Medulla oblongata (tissue), 1 donor: ENCODE data around the gene SDK2.
"Not testable (repeated sequence)": the region's sequence is repeated elsewhere in the genome, so short reads cannot be mapped to it uniquely, and the experiment has no call there.

Experiments
- DNase-seq: peaks from one replicate; pipeline ENCODE4 v3.0.0-alpha.2; 2015; ENCODE audit errors: extremely low spot score

SDK2 gene

GRCh38 chr17:73342541-73343167 lies 301.6 kb downstream of the SDK2 start:
- no peak for DNase-seq

DNA sequence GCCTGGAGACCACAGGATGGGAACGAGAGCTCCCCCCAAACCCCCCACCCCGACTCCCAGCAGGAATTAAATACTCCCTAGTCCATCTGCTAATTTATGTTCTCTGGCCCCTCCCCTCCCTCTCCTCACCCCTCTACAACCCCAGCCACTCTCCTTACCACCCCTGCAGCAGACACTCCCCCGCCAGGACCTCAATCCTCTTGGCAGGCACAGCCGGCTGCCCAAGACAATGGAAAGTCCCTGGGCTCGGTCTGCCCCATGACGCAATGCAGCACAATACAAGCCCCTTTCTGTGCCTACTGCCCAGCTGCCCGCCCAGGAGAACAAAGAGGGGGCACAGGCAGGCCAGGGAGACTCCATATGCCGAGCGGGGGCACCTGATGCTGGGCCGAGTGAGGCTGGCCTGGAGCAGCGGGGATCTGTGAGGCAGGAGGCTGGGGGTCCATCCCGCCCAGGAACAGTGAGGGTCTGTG lies 302.2 kb downstream of the SDK2 start:
- peak; percentile 98 for DNase-seq

DNA sequence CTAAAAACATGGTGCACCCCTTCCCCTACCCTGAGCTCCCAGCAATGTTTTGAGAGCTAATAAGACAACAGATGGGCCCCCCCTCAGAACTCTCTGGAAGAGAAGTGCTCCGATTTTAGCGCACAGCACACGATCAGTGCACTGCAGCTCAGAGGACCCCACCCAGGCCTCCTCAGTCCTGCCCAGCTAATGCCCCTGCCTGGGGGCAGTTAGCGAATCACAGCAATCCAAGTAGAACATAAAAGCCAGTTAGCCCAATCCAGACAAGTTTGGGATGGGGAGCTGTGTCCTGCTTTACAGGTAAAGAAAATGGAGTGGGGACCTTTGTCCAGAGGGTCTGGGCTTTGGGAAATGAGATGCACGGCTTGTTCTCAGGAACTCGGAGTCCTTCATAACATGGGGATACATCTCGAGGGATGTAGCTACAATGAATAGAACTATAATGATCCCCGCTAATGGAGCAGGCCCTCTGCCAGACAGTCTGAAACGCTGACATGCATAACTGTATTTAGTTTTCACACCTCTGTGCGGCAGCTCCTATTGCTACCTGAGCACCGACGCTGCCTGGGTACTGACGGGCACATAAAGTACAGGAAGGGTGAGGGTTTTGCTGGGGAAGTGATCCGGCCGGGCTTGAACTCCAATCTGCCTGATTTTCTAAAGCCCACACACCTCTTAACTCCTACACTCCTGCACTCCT lies 302.7 kb downstream of the SDK2 start:
- no peak for DNase-seq

DNA sequence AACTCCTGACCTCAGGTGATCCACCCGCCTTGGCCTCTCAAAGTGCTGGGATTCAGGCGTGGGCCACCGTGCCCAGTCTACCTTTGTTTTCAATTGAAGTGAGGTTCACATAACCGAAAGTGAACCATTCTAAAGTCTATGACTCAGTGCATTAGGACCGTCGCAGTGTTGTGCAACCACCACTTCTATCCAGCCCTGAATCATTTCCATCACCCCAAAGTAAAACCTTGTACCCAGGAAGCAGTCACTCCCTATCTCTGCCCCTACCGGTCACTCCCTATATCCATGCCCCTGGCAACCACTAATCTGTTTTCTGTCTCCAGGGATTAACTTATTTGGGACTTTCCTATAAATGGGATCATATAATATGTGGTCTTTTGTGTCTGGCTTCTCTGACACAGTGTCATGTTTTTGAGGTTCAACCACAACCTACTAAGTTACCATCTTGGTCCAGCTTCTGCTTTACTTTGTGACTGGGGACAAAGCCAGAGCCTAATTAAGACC lies 304.1 kb downstream of the SDK2 start:
- DNase-seq, result no peak

DNA sequence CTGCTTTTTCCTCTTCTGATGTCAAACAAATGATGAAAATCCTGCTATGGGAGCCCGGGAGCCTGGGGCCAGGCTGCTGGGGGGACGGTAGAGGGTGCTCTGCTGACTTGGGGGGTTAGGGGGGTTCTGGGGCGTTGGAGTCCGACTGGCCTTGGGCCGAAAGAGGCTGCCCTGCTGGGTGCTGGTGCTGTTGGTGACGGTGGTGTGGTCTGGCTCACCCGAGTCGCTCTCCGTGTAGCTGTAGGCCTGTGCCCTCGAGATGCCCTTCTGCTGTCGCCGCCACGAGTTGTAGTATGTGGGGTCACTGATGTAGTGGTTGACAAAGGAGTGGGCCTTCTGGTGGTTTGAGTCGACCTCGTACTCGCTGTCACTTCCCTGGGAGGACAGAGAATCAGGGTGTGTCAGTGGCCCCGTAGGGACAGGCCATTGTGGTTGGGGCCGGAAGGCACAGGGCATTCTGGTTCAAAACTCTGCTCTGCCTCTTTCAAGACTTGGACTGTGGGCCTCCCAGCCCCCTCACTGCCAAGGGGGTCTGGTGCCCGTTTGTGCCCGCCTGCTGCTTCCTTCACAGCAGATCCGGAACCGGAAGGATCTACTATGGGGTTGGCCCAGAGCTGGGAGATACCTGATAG lies 305.6 kb downstream of the SDK2 start:
- DNase-seq, result no peak

DNA sequence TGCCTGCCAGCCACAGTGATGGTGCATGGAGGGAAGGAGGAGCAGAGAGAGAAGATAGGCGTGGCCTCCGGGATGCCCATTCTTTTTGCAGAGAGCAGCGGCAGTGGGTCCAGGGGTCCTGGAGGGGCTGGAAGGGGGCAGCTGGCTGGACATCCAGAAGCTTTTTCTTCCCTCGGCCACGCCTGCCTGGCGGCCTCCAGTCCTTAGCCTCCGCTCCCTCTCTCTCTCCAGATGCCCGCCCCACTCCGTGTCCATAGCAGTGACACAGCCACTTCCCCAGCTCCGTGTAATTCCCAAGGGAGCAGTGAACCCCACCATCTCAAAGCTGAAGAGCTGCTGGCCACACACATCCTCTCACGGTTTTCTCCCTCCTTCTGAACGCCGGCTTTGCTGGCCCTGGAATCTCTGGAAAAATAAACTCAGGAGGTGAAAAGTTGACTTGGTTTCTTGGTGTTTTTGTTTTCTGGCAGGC lies 306.2 kb downstream of the SDK2 start:
- DNase-seq, result no peak

GRCh38 chr17:73337330-73337710 lies 306.9 kb downstream of the SDK2 start:
- no peak for DNase-seq

- no peak for DNase-seq
Observed at GRCh38 chr17:73336408-73337329, 307.6 kb downstream of the SDK2 start.

GRCh38 chr17:73335591-73336407 lies 308.4 kb downstream of the SDK2 start:
- DNase-seq, result no peak

- no peak for DNase-seq
Observed at GRCh38 chr17:73334771-73335513, 309.3 kb downstream of the SDK2 start.

- DNase-seq, result not testable (repeated sequence)
Observed at GRCh38 chr17:73333445-73333844, 310.8 kb downstream of the SDK2 start.

DNA sequence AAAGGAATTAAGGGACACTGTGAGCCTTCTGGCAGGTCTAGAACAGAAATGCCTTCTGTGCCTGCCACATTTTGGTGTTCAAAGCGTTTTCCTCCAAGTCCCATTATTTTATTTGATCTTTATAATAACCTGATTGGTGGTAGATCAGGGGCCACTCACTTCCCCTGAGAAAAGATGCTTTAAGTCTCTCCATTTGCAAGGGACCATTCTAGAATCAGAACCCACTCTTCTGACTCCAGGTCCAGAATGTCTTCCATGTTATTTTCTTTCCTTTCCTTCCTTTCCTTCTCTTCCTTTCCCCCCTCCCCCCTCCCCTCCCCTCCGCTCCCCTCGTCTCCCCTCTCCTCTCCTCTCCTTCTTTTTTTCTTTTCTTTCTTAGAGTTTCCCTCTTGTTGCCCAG lies 313.2 kb downstream of the SDK2 start:
- no peak for DNase-seq

DNA sequence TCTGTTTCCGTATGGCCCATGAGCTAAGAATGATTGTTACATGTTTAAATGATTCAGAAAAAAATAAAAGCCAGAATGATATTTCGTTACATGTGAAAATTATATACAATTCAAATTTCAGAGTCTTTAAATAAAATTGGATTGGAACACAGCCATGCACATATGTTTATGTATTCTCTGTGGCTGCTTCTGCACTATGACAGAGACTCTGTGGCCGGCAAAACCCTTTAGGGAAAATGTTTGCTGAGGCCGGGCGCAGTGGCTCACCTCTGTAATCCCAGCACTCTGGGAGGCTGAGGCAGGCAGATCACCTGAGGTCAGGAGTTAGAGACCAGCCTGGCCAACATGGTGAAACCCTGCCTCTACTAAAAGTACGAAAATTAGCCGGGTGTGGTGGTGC lies 316.6 kb downstream of the SDK2 start:
- DNase-seq, result no peak

GRCh38 chr17:73325527-73325842 lies 318.8 kb downstream of the SDK2 start:
- peak; percentile 51 for DNase-seq

DNA sequence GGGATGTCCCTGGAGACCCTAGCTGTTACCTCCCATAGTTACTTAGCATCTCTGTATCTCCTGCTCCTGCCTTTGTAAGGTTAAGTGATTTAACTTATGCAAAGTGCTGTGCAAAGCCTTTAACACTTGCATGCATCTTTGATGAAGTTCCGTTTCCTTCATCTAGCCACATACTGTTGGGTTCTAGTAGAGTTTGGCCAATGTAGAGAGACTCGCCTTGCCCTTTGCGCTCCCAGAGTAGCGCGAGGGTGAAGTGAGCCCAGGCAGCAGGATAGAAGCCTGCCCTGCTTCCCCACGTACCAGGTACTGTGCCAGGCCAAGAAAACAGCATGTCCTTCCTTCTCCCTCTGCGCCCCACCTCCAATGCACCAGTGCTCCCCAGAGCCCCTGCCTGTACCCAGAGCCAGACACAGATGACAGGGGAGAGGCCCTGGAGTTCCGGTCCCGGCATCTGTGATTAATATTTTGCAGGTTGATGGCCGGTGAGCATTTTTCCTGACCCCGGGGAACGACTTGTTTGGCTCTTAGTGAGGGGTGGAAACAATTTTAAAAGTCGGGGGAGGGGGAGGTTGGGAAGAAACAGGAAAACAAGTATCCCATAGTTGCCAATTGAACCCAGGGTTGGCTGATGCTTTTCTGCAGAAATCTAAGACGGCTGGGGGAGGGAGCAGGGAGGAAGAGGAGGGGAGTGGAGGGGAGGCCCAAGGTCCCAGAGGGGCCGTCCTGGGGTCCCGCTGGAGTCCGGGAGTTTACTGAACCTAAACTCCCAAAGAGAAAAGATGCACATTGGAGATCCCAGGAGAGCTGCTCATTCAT lies 319.3 kb downstream of the SDK2 start:
- DNase-seq, result no peak

GRCh38 chr17:73324160-73324475 lies 320.1 kb downstream of the SDK2 start:
- DNase-seq, result no peak

DNA sequence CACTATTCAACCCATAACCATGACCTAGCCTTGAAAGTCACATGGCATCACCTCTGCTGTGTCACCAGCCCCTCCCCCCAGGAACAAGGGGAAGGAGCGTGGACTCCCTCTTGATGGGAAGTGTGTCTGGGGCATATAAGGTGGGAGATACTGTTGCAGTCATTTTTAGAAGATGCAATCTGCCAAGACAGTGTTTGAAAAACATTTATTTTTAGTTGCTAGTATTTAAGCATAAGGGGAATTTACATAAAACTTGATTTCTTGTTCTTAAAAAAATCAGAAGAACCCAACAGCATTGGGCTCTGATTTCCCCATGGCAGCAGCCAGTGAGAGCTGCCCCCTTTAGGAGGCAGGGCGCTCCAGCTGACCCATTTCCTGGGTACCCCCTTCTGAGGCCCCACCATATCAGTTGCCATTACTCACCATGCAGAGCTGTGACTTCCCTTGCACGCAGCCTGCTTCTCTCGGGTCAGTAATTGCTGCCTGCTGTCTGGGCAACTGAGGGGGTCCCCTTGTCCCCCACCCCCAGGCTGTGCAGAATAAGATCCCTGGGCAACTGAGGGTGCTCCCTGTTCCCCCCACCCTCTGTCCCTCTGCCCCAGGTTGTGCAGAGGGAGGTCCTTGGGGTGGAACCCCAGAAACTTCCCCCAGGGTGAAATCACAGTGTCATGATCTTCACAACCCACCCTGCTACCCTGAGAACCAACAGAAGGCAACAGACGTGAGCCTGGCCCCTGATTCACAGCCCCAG lies 320.7 kb downstream of the SDK2 start:
- DNase-seq, result no peak

DNA sequence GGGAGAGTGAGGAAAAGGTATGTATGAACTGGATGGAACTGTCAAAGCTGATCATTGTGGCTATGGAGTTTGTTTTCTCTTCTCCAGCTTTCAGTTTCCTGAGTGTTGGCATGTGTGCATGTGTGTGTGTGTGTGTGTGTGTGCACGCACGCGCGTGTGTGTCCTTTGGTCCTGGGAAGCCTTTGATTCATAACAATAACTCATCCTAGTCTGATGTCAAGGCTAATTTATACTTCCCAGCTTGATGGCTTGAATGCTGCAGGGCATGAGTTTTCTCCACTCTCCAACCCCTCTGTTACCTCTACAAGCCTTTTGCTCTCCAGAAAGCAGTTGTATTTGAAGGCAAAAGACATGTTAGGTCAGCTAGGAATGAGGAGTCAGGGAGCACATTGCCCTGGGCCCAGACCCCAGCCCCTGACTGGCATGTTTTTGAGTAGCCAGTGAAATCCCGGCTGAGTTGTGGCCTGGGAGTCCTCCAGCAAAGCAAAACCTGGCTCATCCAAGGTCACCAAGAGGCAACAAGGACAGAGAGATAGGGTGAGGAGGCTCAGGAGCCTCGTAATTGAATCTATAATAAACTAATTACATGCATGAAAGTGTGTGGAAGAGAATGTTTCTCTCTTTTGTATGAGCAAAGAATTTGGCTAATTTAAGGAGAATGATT lies 323.5 kb downstream of the SDK2 start:
- DNase-seq, result no peak
